ENCODE results near the gene CTCFL. TPM values are rescaled to one million over a fixed set of nuclear protein-coding genes. Genes with fewer than 3 reads are reported as not detected.

Gene CTCFL
- total RNA-seq, 1 donor from 2014 or later: not detected

DNA sequence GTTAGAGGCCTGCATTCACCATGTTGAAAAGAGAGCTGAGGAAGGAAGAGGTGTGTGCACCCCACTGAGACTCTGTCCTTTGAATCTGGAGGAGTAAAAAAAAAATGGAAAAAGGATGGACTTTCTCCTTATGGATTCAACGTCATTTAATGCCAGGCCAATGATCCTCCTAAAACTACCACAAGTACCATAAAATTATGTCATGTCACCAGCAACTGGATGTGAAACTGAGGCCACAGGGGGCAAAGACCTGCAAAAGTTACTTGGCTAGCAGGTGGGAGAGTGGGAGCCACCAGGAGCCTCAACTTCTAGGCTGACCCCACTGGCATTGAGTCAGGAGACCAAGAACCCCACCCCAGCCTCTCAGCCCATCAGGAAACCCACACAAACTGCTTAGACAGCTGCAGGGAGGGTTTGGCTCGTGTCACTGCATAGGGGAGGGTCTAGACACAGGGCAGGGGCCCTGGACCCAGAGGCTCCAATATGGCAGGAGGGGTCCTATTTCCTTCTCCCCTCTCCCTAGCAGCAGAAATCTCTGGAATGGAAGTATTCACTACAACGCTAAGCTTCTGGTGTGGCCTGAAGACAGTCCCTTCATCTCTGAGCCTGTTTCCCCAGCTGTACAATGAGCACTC is 47.0 kb upstream of the CTCFL start:
- DNase-seq (ENCODE audit: low spot score): no peak
- peaks cover 6% of the 10 kb centered on the region for H3K27me3 Mint-ChIP-seq (ENCODE audit: insufficient read depth, low read depth)
- H3K4me3 Mint-ChIP-seq: no peak overlapping the region
- no peak for TF ChIP-seq EZH2 (IDR thresholded peaks at IDR 0.05)
- TF ChIP-seq, protein P1, sequence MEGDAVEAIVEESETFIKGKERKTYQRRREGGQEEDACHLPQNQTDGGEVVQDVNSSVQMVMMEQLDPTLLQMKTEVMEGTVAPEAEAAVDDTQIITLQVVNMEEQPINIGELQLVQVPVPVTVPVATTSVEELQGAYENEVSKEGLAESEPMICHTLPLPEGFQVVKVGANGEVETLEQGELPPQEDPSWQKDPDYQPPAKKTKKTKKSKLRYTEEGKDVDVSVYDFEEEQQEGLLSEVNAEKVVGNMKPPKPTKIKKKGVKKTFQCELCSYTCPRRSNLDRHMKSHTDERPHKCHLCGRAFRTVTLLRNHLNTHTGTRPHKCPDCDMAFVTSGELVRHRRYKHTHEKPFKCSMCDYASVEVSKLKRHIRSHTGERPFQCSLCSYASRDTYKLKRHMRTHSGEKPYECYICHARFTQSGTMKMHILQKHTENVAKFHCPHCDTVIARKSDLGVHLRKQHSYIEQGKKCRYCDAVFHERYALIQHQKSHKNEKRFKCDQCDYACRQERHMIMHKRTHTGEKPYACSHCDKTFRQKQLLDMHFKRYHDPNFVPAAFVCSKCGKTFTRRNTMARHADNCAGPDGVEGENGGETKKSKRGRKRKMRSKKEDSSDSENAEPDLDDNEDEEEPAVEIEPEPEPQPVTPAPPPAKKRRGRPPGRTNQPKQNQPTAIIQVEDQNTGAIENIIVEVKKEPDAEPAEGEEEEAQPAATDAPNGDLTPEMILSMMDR (IDR thresholded peaks at IDR 0.05): no peak
- no peak for TF ChIP-seq EZH2phosphoT487 (IDR thresholded peaks at IDR 0.05)
- Histone ChIP-seq H3K4me1 (peaks cover 15% of the 10 kb centered on the region), H3K36me3 (no peaks in the 10 kb centered on the region), H3K4me3 (no peak overlapping the region), H3K4me2 (no peak overlapping the region), H4K20me1 (ENCODE audit: low read depth) (no peaks in the 10 kb centered on the region), H3F3A (ENCODE audit: low read depth) (peaks cover 6% of the 10 kb centered on the region), H3K79me2 (ENCODE audit: low read depth) (no peaks in the 10 kb centered on the region), H3K27ac (no peak overlapping the region), H3K9ac (no peak overlapping the region), H3K9me3 (ENCODE audit: low read depth) (no peaks in the 10 kb centered on the region), H2AFZ (replicated peaks) (no peak overlapping the region), H3K27me3 (no peaks in the 10 kb centered on the region)
- H3K36me3 Mint-ChIP-seq: no peaks in the 10 kb centered on the region
- H3K27ac Mint-ChIP-seq: peak overlapping the region; percentile 4
- H3K4me1 Mint-ChIP-seq: peaks cover 25% of the 10 kb centered on the region
- H3K9me3 Mint-ChIP-seq: no peaks in the 10 kb centered on the region

DNA sequence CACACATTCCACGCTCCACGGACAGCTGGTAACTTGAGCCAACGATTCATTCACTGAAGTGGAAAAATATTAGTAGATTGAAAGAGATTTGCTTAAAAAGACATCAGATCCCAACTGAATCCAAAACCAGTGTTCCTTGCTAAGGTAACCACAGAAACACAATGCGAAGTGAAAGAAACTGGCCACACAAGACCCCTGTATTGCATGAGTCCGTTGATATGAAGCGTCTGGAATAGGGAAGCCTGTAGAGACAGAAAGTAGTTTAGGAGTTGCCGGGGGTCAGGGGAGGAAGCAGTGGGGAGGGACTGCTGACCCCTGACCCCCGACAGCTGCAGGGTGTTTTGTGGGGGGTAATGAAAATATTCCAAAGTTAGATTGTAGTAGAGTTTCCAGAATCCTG is 46.0 kb upstream of the CTCFL start:
- no peak overlapping the region for H3K4me3 Mint-ChIP-seq
- Histone ChIP-seq H2AFZ (replicated peaks) (no peak overlapping the region), H3K27me3 (no peaks in the 10 kb centered on the region), H3K79me2 (ENCODE audit: low read depth) (no peaks in the 10 kb centered on the region), H3K4me3 (no peak overlapping the region), H4K20me1 (ENCODE audit: low read depth) (no peaks in the 10 kb centered on the region), H3K27ac (no peak overlapping the region), H3K4me2 (no peak overlapping the region), H3K9ac (no peak overlapping the region), H3F3A (ENCODE audit: low read depth) (peaks cover 1% of the 10 kb centered on the region), H3K9me3 (ENCODE audit: low read depth) (no peaks in the 10 kb centered on the region), H3K4me1 (peaks cover 6% of the 10 kb centered on the region), H3K36me3 (no peaks in the 10 kb centered on the region)
- H3K27me3 Mint-ChIP-seq (ENCODE audit: insufficient read depth, low read depth): peaks cover 6% of the 10 kb centered on the region
- H3K36me3 Mint-ChIP-seq: no peaks in the 10 kb centered on the region
- DNase-seq (ENCODE audit: low spot score): no peak
- no peak for TF ChIP-seq EZH2 (IDR thresholded peaks at IDR 0.05)
- no peak for TF ChIP-seq EZH2phosphoT487 (IDR thresholded peaks at IDR 0.05)
- TF ChIP-seq, protein P1 (IDR thresholded peaks at IDR 0.05): no peak
- no peaks in the 10 kb centered on the region for H3K9me3 Mint-ChIP-seq
- H3K4me1 Mint-ChIP-seq: peaks cover 25% of the 10 kb centered on the region
- H3K27ac Mint-ChIP-seq: peak overlapping the region; percentile 18

DNA sequence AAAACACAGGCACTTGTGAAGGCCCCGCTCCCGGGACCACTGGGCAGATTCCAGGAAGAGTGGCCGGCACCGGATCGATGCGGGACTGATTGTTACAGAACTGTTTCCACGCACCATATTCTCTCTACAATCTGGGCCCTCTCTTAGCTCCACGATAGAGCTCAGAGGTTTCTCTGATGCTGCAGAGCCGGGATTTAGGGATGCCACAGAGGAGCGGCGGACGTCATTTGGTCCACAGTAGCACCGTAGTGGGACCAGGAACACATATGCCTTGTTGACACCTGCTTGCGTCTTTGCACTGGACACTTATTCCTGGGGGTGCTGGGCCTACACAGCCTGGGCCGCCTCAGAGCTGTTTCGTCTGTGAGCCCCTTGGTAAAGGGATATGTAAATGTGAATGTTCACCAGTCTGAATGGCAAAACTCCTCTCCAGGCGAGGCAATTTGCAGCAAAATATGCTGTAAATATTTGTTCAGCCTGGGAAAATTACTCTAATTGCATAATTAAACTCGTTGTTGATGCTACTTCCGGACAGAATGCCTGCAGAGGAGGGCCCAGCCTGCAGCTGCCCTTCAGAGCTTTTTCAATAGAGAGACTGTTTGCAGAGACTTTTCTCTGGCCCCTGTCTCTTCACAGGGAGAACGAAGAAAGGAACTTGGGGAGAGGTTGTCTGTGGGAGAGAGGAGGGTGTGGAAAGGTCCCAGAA is 45.4 kb upstream of the CTCFL start:
- Histone ChIP-seq H2AFZ (replicated peaks) (peak overlapping the region; percentile 19), H3F3A (ENCODE audit: low read depth) (no peaks in the 10 kb centered on the region), H3K4me2 (no peak overlapping the region), H3K4me3 (no peak overlapping the region), H3K4me1 (peaks cover 4% of the 10 kb centered on the region), H3K27me3 (no peaks in the 10 kb centered on the region), H4K20me1 (ENCODE audit: low read depth) (no peaks in the 10 kb centered on the region), H3K9me3 (ENCODE audit: low read depth) (no peaks in the 10 kb centered on the region), H3K36me3 (no peaks in the 10 kb centered on the region), H3K27ac (no peak overlapping the region), H3K79me2 (ENCODE audit: low read depth) (no peaks in the 10 kb centered on the region), H3K9ac (no peak overlapping the region)
- Mint-ChIP-seq H3K4me3 (no peak overlapping the region), H3K36me3 (no peaks in the 10 kb centered on the region), H3K9me3 (no peaks in the 10 kb centered on the region), H3K27me3 (ENCODE audit: insufficient read depth, low read depth) (peaks cover 6% of the 10 kb centered on the region), H3K27ac (peak overlapping the region; percentile 18), H3K4me1 (peaks cover 25% of the 10 kb centered on the region)
- no peak for DNase-seq (ENCODE audit: low spot score)
- TF ChIP-seq EZH2phosphoT487 (IDR thresholded peaks at IDR 0.05): no peak
- TF ChIP-seq, protein P1 (IDR thresholded peaks at IDR 0.05): no peak
- no peak for TF ChIP-seq EZH2 (IDR thresholded peaks at IDR 0.05)

Data from neural progenitor cell (in vitro differentiated cells).